Heart left ventricle (tissue), 13 donors: ENCODE data around the gene KCNC1.
A peak's percentile ranks its signal among the peaks of the same experiment; 100 is the strongest.

Source experiments
- POLR2A ChIP-seq, 2 donors: fragments of 450-650 bp; IDR thresholded peaks; one replicate each; pipeline ENCODE4 v1.6.1; 2017; ENCODE audit warnings: antibody characterized with exemption in 2 of 2, mild to moderate bottlenecking in 2 of 2, moderate library complexity in 2 of 2
- TF ChIP-seq, protein P1 (sequence below), 12 donors: fragments of 200-600 bp; sonication (generic) in 4 of 12; IDR thresholded peaks; one replicate each; pipeline versions ENCODE4 v1.5.0 to v1.8.0; 2018 to 2022; ENCODE audit warnings: antibody characterized with exemption in 12 of 12, mild to moderate bottlenecking in 5 of 12
- donor health status: ischemic (EF 13 %, LVEDD 7.1; RV severe dilation, severe dysfunction).
- donor health status: DM: no; HTN: yes; CAD: no.
- donor health status: DM: no; HTN: no; CAD: no.
- donor health status: ischemic (EF 25% LVEDD 6.9; RV normal size, moderate dysfunction).
- donor health status: ischemic (EF 25% LVEDD 5.7; RV mildly dilated, moderate dysfunction).
- donor health status: ischemic (EF 35%, LVEDD 5.7; RV mildly dilated, moderate dysfunction).
- donor health status: nonischemic (EF 11% LVEDD 7.7; RV severe dilation, severe dysfunction).
- donor health status: DM: yes; HTN: yes; CAD: no.
- donor health status: PGD.
- donor health status: ischemic (EF 29% LVEDD 5.4; RV normal size, mild dysfunction).
- donor health status: nonischemic (EF 23%, LVEDD 6.1; RV moderate dilation, normal function).

DNA sequence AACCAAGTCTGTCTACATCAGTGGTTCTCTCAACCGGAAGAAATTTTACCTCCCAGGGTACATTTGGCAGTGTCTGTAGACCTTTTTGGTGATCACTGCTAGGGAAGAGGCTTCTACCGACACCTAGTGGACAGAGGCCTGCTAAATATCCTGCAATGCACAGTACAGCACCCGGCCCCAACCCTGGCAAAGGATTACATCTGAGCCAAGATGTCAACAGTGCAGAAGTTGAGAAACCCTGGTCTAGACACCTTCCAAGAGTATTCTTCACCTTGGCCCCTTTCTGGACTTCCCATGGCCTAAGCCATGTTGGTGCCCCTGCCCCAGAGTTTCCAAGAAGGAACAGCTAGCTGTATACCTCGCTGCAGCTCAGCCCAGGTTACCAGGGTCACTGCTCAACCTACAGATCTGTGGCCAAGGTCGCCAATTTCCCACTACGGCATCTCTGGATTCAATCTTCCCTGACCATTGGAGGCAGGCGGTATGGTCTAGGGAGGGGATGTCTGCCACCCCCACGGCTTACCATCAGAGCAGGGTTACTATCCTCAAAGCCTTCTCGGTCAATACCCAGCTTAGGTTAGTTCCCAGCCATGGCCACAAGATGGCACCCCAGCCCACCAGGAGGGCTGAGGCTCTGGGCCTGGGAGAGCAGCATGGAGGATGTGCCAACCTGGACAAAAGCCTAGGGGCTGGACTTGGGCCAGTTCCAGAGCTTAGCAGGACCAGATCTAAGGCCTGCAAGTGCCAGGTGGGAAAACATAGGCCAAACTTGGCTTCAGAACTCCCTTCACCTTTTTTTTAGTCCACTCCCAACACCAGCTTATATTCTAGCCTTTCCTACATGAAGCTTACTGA, 3.7 kb upstream of the KCNC1 start:
- no peak for TF ChIP-seq POLR2A (IDR thresholded peaks at IDR 0.05)
- TF ChIP-seq, protein P1, sequence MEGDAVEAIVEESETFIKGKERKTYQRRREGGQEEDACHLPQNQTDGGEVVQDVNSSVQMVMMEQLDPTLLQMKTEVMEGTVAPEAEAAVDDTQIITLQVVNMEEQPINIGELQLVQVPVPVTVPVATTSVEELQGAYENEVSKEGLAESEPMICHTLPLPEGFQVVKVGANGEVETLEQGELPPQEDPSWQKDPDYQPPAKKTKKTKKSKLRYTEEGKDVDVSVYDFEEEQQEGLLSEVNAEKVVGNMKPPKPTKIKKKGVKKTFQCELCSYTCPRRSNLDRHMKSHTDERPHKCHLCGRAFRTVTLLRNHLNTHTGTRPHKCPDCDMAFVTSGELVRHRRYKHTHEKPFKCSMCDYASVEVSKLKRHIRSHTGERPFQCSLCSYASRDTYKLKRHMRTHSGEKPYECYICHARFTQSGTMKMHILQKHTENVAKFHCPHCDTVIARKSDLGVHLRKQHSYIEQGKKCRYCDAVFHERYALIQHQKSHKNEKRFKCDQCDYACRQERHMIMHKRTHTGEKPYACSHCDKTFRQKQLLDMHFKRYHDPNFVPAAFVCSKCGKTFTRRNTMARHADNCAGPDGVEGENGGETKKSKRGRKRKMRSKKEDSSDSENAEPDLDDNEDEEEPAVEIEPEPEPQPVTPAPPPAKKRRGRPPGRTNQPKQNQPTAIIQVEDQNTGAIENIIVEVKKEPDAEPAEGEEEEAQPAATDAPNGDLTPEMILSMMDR (IDR thresholded peaks at IDR 0.05), result peak; percentile 73 to 91 (median 86)
